Heart right ventricle (tissue), 16 donors: ENCODE results near the gene EML1. TPM values are rescaled to one million over a fixed set of nuclear protein-coding genes. Genes with fewer than 3 reads are reported as not detected.

Source experiments
- ATAC-seq, 8 donors: fragments of 200-7000 bp; cut with Tn5 transposase; one replicate each; pipeline ENCODE4 v1.9.1; 2020; ENCODE audit warnings: mild to moderate bottlenecking in 8 of 8, moderate library complexity in 8 of 8, moderate number of reproducible peaks in 1 of 8
- DNase-seq, 2 donors: peaks; one replicate each; pipeline ENCODE4 v3.0.0-alpha.2; 2020
- H3K27ac ChIP-seq, 10 donors: fragments of 200-600 bp; sonication (generic) in 2 of 10; one replicate each; pipeline versions ENCODE4 v1.5.0 to v1.8.0; 2020 to 2022; ENCODE audit warnings: mild to moderate bottlenecking in 3 of 10
- H3K27me3 ChIP-seq, 7 donors: fragments of 200-600 bp; one replicate each; pipeline ENCODE4 v1.8.0; 2021 to 2022; ENCODE audit warnings: mild to moderate bottlenecking in 2 of 7
- H3K36me3 ChIP-seq, 9 donors: fragments of 200-600 bp; sonication (generic) in 1 of 9; one replicate each; pipeline versions ENCODE4 v1.5.0 to v1.8.0; 2020 to 2022; ENCODE audit warnings: mild to moderate bottlenecking in 2 of 9
- H3K4me1 ChIP-seq, 9 donors: fragments of 200-600 bp; sonication (generic) in 1 of 9; one replicate each; pipeline versions ENCODE4 v1.5.0 to v1.8.0; 2020 to 2022; ENCODE audit warnings: mild to moderate bottlenecking in 4 of 9
- H3K4me3 ChIP-seq, 10 donors: fragments of 200-600 bp; sonication (generic) in 2 of 10; one replicate each; pipeline versions ENCODE4 v1.5.0 to v1.8.0; 2020 to 2022; ENCODE audit warnings: mild to moderate bottlenecking in 7 of 10, moderate library complexity in 2 of 10
- H3K9me3 ChIP-seq, 11 donors: fragments of 200-600 bp in 10 of 11; sonication (generic) in 2 of 11; one replicate each; pipeline versions ENCODE4 v1.5.0 to v1.8.0; 2013 to 2022; ENCODE audit warnings: mild to moderate bottlenecking in 2 of 11, control low read depth in 1 of 11, moderate library complexity in 1 of 11
- WGBS, 2 donors: extraction: QIAGEN DNeasy Blood & Tissue Kit; methylation state at CpG; one replicate each; pipeline ENCODE4 v1.1.7; 2013; ENCODE audit warnings: inconsistent platforms in 1 of 2; 5-methylcytosine and 5-hydroxymethylcytosine counted together
- intact Hi-C, 10 donors: fragments of 100-400 bp; cut with DNase I; formaldehyde crosslinking; loops; one replicate each; pipeline versions ENCODE4 v1.11.1 to v1.14.2; 2022
- polyA plus RNA-seq, 2 donors: library from polyadenylated mRNA; stranded (reverse); fragments of 200-250 nt; gene quantifications; one replicate each; pipeline ENCODE4 v1.2.3, GENCODE V29; 2013
- total RNA-seq, 10 donors: library from RNA; stranded (reverse); fragmentation: NEBNext Ultra II Directional in 3 of 10; extraction: Animal tissue kit (Norgen Biotek cat#: 25700) in 3 of 10; gene quantifications; one replicate each; pipeline versions ENCODE4 v1.2.1 to v1.2.4, GENCODE V29; 2021 to 2023
- TF ChIP-seq, protein P1 (sequence below), 9 donors: fragments of 200-600 bp; sonication (generic) in 2 of 9; IDR thresholded peaks; one replicate each; pipeline versions ENCODE4 v1.5.0 to v1.8.0; 2021 to 2022; ENCODE audit warnings: antibody characterized with exemption in 9 of 9, mild to moderate bottlenecking in 5 of 9, moderate library complexity in 1 of 9
- donor health status: Arrhythmogenic right ventricular cardiomyopathy.
- donor health status: ischemic (EF 13 %, LVEDD 7.1; RV severe dilation, severe dysfunction).
- donor health status: healthy with polysubstance abuse.
- donor health status: DM: no; HTN: yes; CAD: no.
- donor health status: DM: no; HTN: no; CAD: no.
- donor health status: ischemic (EF 25% LVEDD 6.9; RV normal size, moderate dysfunction).
- donor health status: ischemic (EF 25% LVEDD 5.7; RV mildly dilated, moderate dysfunction).
- donor health status: healthy.
- donor health status: DM: yes; HTN: yes; CAD: no.
- donor health status: Ischemic cardiomyopathy.
- donor health status: ischemic (EF 35%, LVEDD 5.7; RV mildly dilated, moderate dysfunction).
- donor health status: nonischemic (EF 11% LVEDD 7.7; RV severe dilation, severe dysfunction).
- donor health status: DM: yes; HTN: yes; CAD: no.
- donor health status: PGD.
- donor health status: ischemic (EF 29% LVEDD 5.4; RV normal size, mild dysfunction).
- donor health status: nonischemic (EF 23%, LVEDD 6.1; RV moderate dilation, normal function).

Gene EML1
- total and polyA plus RNA-seq, 12 donors, result 9.1 to 49.2 (median 33.8) TPM

DNA sequence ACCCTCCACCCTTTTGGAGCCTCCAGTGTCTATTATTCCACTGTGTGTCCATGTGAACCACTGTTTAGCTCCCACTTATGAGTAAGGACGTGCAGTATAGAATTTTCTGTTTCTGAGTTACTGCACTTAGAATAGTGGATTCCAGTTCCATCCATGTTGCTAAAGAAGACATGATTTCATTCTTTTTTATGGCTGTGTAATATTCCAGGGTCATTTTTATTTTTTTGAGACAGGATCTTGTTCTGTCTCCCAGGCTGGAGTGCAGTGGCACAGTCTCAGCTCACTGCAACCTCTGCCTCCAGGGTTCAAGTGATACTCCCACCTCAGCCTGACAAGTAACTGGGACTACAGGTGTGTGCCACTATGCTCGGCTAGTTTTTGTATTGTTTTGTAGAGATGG is 31.6 kb downstream of the EML1 start:
- no peak for DNase-seq
- Histone ChIP-seq H3K36me3 (peaks cover 0 to 16% (median 0%) of the 10 kb centered on the region in 9 donors), H3K9me3 (no peaks in the 10 kb centered on the region), H3K27ac (no peak overlapping the region), H3K4me1 (peaks cover 0 to 21% (median 11%) of the 10 kb centered on the region in 9 donors), H3K4me3 (no peak overlapping the region), H3K27me3 (no peaks in the 10 kb centered on the region)
- TF ChIP-seq, protein P1, sequence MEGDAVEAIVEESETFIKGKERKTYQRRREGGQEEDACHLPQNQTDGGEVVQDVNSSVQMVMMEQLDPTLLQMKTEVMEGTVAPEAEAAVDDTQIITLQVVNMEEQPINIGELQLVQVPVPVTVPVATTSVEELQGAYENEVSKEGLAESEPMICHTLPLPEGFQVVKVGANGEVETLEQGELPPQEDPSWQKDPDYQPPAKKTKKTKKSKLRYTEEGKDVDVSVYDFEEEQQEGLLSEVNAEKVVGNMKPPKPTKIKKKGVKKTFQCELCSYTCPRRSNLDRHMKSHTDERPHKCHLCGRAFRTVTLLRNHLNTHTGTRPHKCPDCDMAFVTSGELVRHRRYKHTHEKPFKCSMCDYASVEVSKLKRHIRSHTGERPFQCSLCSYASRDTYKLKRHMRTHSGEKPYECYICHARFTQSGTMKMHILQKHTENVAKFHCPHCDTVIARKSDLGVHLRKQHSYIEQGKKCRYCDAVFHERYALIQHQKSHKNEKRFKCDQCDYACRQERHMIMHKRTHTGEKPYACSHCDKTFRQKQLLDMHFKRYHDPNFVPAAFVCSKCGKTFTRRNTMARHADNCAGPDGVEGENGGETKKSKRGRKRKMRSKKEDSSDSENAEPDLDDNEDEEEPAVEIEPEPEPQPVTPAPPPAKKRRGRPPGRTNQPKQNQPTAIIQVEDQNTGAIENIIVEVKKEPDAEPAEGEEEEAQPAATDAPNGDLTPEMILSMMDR (IDR thresholded peaks at IDR 0.05), result no peak
- intact Hi-C loops, result no loop called here
- no peak for ATAC-seq
- 94 to 98% methylated on average over 2 of the region's 2 CpGs for WGBS, 2 donors

DNA sequence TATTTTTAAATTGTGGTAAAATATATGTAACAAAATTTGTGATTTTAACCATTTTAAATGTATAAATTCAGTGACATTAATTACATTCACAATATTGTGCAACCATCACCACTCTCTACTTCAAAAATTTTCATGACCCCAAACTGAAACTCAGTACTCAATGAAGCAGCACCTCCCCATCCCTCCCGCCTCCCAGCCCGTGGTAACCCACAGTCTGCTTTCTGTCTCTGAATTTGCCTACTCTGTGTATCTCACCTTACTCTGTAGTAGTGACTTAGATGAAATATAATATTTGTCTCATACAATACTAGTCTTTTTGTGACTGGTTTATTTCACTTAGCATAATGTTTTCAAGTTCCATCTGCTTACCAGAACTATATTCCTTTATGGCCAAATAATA is 36.2 kb downstream of the EML1 start:
- Histone ChIP-seq H3K9me3 (no peaks in the 10 kb centered on the region), H3K4me1 (no peaks in the 10 kb centered on the region), H3K27ac (no peak overlapping the region), H3K27me3 (no peaks in the 10 kb centered on the region), H3K36me3 (peaks cover 0 to 10% (median 0%) of the 10 kb centered on the region in 9 donors), H3K4me3 (no peak overlapping the region)
- 92 to 96% methylated on average over 2 of the region's 2 CpGs for WGBS, 2 donors
- DNase-seq (no peak), ATAC-seq (no peak)
- intact Hi-C loops, result no loop called here
- TF ChIP-seq, protein P1 (IDR thresholded peaks at IDR 0.05), result no peak

DNA sequence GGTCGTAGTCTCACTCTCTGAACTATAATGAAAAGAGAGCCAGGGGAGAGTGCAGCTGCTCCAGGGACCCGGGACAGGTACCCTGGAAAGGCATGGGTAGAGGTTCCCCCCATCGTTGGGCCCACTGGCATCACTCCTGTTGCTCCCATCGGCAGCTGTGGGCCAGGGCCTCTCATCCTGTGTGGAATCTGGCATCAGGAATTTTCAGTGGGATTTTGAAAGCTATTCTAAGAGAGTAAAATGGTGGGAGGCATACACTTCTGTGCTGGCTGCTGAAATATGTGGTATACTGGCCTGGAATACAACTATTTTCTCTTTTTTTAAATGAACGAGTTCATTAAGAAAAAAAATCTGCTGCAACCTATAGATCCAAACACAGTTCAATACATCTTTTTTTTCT is 38.1 kb downstream of the EML1 start:
- DNase-seq (no peak), ATAC-seq (no peak)
- WGBS, 2 donors, result 87 to 89% methylated on average over 5 of the region's 5 CpGs
- Histone ChIP-seq H3K9me3 (no peaks in the 10 kb centered on the region), H3K27me3 (no peaks in the 10 kb centered on the region), H3K36me3 (peaks cover 0 to 6% (median 0%) of the 10 kb centered on the region in 9 donors), H3K4me3 (no peak overlapping the region), H3K4me1 (no peaks in the 10 kb centered on the region), H3K27ac (no peak overlapping the region)
- TF ChIP-seq, protein P1 (IDR thresholded peaks at IDR 0.05), result no peak
- intact Hi-C loops, result loop anchor here in 1 of 10 donors (5.0 kb wide), 1 partner anchor 39 kb away; the partner anchor contains the start of gene EML1

DNA sequence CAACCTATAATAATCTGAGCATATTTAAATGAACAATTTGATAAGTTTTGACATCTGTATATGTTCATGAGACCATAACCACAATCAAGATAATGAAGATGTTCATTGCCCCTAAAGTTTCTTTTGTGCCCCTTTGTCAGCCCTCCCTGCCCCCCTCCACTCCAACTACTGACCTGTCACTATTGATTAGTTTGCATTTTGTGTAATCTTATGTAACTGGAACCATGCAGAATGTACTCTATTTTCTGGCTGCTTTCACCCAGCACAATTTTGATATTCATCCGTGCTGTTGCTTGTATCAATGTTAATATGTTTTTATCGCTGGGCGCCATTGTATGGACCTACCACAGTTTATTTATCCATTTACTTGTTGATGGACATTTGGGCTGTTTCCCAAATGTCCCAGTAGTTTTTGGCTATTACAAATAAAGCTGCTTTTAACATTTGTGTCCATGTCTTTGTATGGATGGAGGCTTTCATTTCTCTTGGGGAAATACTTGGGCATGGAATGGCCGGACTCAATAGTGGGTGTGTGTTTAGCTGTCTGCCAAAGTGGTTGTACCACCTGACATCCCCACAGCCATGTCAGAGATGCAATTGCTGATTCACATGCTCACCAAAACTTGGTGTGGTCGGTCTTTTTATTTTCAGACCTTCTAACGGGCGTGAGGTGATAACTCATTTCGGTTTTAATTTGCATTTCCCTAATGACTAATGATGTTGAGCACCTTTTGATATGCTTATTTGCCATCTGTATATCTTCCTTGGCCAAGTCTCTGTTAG is 38.9 kb downstream of the EML1 start:
- Histone ChIP-seq H3K4me1 (peaks cover 0 to 8% (median 0%) of the 10 kb centered on the region in 9 donors), H3K4me3 (no peak overlapping the region), H3K9me3 (no peaks in the 10 kb centered on the region), H3K36me3 (peaks cover 0 to 6% (median 0%) of the 10 kb centered on the region in 9 donors), H3K27me3 (no peaks in the 10 kb centered on the region), H3K27ac (no peak overlapping the region)
- DNase-seq (no peak), ATAC-seq (no peak)
- intact Hi-C loops, result loop anchor here in 1 of 10 donors (5.0 kb wide), 1 partner anchor 40 kb away; the partner anchor contains the start of gene EML1
- TF ChIP-seq, protein P1 (IDR thresholded peaks at IDR 0.05), result no peak
- WGBS, 2 donors, result 92 to 95% methylated on average over 8 of the region's 8 CpGs
